GM23338 (cell line): ENCODE results near the gene REXO5. TPM values are rescaled to one million over a fixed set of nuclear protein-coding genes. Genes with fewer than 3 reads are reported as not detected.

Experiments
- ATAC-seq: fragments of 200-7000 bp; cut with Tn5 transposase; 3 replicates; pipeline ENCODE4 v1.9.1; 2020
- DNase-seq: peaks from one replicate; pipeline ENCODE4 v3.0.0-alpha.2; 2015; ENCODE audit warnings: low spot score
- H2AFZ ChIP-seq: fragments of 200-600 bp; sonication (generic); 2 replicates; pipeline ENCODE4 v1.8.0; 2016; ENCODE audit warnings: antibody characterized with exemption, mild to moderate bottlenecking, moderate library complexity
- H3F3A ChIP-seq: fragments of 200-600 bp; sonication (generic); replicated peaks from 2 replicates; pipeline ENCODE4 v1.8.0; 2017; ENCODE audit warnings: antibody characterized with exemption, mixed run types, low read depth
- H3K27ac ChIP-seq: fragments of 200-600 bp; sonication (generic); 2 replicates; pipeline ENCODE4 v1.6.1; 2016; ENCODE audit warnings: low read depth
- H3K27me3 ChIP-seq: fragments of 200-600 bp; sonication (generic); 2 replicates; pipeline ENCODE4 v1.8.0; 2016; ENCODE audit warnings: mild to moderate bottlenecking, mixed run types, moderate library complexity; ENCODE audit not compliant: insufficient read depth
- H3K36me3 ChIP-seq: fragments of 200-600 bp; sonication (generic); 2 replicates; pipeline ENCODE4 v1.8.0; 2016; ENCODE audit warnings: mild to moderate bottlenecking; ENCODE audit not compliant: insufficient read depth
- H3K4me1 ChIP-seq: fragments of 200-600 bp; sonication (generic); 2 replicates; pipeline ENCODE4 v1.8.0; 2016; ENCODE audit warnings: mild to moderate bottlenecking, moderate library complexity; ENCODE audit not compliant: insufficient read depth
- H3K4me2 ChIP-seq: fragments of 200-600 bp; sonication (generic); 2 replicates; pipeline ENCODE4 v1.7.1; 2017; ENCODE audit warnings: mixed run types
- H3K4me3 ChIP-seq: fragments of 200-600 bp; sonication (generic); 2 replicates; pipeline ENCODE4 v1.6.1; 2016; ENCODE audit warnings: mixed run types
- H3K79me2 ChIP-seq: fragments of 200-600 bp; sonication (generic); replicated peaks from 2 replicates; pipeline ENCODE4 v1.8.0; 2017; ENCODE audit warnings: mild to moderate bottlenecking; ENCODE audit not compliant: insufficient read depth
- H3K9me2 ChIP-seq: fragments of 200-600 bp; sonication (generic); 2 replicates; pipeline ENCODE4 v1.8.0; 2017; ENCODE audit not compliant: insufficient read depth
- H4K20me1 ChIP-seq: fragments of 200-600 bp; sonication (generic); replicated peaks from 2 replicates; pipeline ENCODE4 v1.8.0; 2017; ENCODE audit warnings: mild to moderate bottlenecking; ENCODE audit not compliant: insufficient read depth
- H3K27ac Mint-ChIP-seq: 2 replicates; pipeline ENCODE4 v1.8.0; 2020; ENCODE audit warnings: inconsistent platforms, mild to moderate bottlenecking, moderate library complexity, mixed read lengths
- H3K27me3 Mint-ChIP-seq: 3 replicates; pipeline ENCODE4 v1.8.0; 2022; ENCODE audit warnings: low read depth, mild to moderate bottlenecking, moderate library complexity, mixed read lengths, inconsistent platforms; ENCODE audit not compliant: insufficient read depth, poor library complexity
- H3K36me3 Mint-ChIP-seq: 3 replicates; pipeline ENCODE4 v1.8.0; 2021; ENCODE audit warnings: low read depth, mild to moderate bottlenecking, inconsistent platforms, moderate library complexity, mixed read lengths
- H3K4me1 Mint-ChIP-seq: 3 replicates; pipeline ENCODE4 v1.8.0; 2020; ENCODE audit warnings: mild to moderate bottlenecking, inconsistent platforms, mixed read lengths
- H3K4me3 Mint-ChIP-seq: 3 replicates; pipeline ENCODE4 v1.8.0; 2021; ENCODE audit warnings: moderate library complexity, mild to moderate bottlenecking, inconsistent platforms, mixed read lengths
- H3K9me3 Mint-ChIP-seq: 3 replicates; pipeline ENCODE4 v1.8.0; 2020; ENCODE audit warnings: moderate library complexity, mild to moderate bottlenecking, inconsistent platforms, mixed read lengths
- CREB1 ChIP-seq: fragments of 250-450 bp; sonication (Bioruptor Pico); IDR thresholded peaks from 2 replicates; pipeline ENCODE4 v1.5.0; 2020; ENCODE audit warnings: low read depth, mild to moderate bottlenecking, moderate library complexity
- EZH2 ChIP-seq: fragments of 200-600 bp; sonication (generic); IDR thresholded peaks from one replicate; pipeline ENCODE4 v1.8.0; 2017; ENCODE audit warnings: antibody characterized with exemption, mild to moderate bottlenecking, low read depth; ENCODE audit not compliant: unreplicated experiment
- EZH2phosphoT487 ChIP-seq: fragments of 200-600 bp; sonication (generic); IDR thresholded peaks from one replicate; pipeline ENCODE4 v1.8.1; 2018; ENCODE audit warnings: antibody characterized with exemption; ENCODE audit not compliant: unreplicated experiment
- JUNB ChIP-seq: IDR thresholded peaks from one replicate; pipeline ENCODE4 v1.6.1; 2016; ENCODE audit warnings: antibody characterized with exemption; ENCODE audit not compliant: unreplicated experiment
- NANOG ChIP-seq: IDR thresholded peaks from 2 replicates; pipeline ENCODE4 v1.6.1; 2016; ENCODE audit warnings: antibody characterized with exemption, borderline replicate concordance
- POLR2AphosphoS5 ChIP-seq: IDR thresholded peaks from 2 replicates; pipeline ENCODE4 v1.6.1; 2016; ENCODE audit warnings: antibody characterized with exemption, low read depth
- STAT1 ChIP-seq: IDR thresholded peaks from one replicate; pipeline ENCODE4 v1.6.1; 2016; ENCODE audit warnings: antibody characterized with exemption; ENCODE audit not compliant: unreplicated experiment
- ZNF114 ChIP-seq: fragments of 250-450 bp; sonication (Bioruptor Pico); IDR thresholded peaks from 2 replicates; pipeline ENCODE4 v1.5.0; 2020; ENCODE audit warnings: mild to moderate bottlenecking, moderate library complexity
- ZNF331 ChIP-seq: fragments of 250-450 bp; sonication (Bioruptor Pico); IDR thresholded peaks from 2 replicates; pipeline ENCODE4 v1.5.0; 2020; ENCODE audit warnings: low read depth, mild to moderate bottlenecking, moderate library complexity
- polyA plus RNA-seq: library from polyadenylated mRNA; unstranded; fragments of >200 nt; fragmentation: Nextera tagmentation; extraction: Ambion mirVana; gene quantifications from 2 replicates; pipeline ENCODE4 v1.2.1, GENCODE V29; 2016
- total RNA-seq: library from RNA; depleted of rRNA; stranded (reverse); fragments of >200 nt; shearing (Covaris generic); gene quantifications from 2 replicates; pipeline ENCODE4 v1.2.3, GENCODE V29; 2014
- TF ChIP-seq, protein P1 (sequence below): IDR thresholded peaks from one replicate; pipeline ENCODE4 v1.6.1; 2018; ENCODE audit warnings: antibody characterized with exemption; ENCODE audit not compliant: unreplicated experiment
- TF ChIP-seq, protein P2 (sequence below): IDR thresholded peaks from 2 replicates; pipeline ENCODE4 v1.6.1; 2016; ENCODE audit warnings: antibody characterized with exemption
- TF ChIP-seq, protein P3 (sequence below), 2 experiments: fragments of 200-600 bp in 1 of 2; sonication (generic) in 1 of 2; conservative IDR thresholded peaks; 2 replicates each; pipeline versions ENCODE4 v1.5.1 to v1.6.1; 2016 to 2017; ENCODE audit warnings: antibody characterized with exemption in 2 of 2, low read depth in 2 of 2, mild to moderate bottlenecking in 2 of 2, moderate library complexity in 1 of 2

REXO5 gene
- total and polyA plus RNA-seq, 2 experiments from 2014 or later = 6.5 to 6.9 TPM

DNA sequence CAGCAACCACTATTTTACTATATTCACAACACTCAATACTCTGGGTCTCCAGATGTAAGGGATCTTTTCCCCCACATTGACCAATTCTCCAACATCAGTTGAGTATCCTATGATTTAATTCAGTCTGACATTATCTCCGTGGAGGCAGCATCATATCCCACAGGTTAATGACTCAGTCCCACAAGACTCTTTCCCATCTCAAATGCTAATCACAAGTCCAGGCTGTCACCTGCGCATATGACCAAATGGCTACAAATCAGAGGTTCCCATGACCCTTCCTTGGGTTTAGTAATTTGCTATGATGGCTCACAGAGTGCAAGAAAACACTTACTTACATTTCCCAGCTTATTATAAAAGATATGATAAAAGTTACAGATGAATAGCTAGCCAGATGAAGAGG lies 23.9 kb upstream of the REXO5 start:
- TF ChIP-seq CREB1 (CRISPR knock-in tag) (no peak), EZH2phosphoT487 (no peak), EZH2 (no peak), NANOG (no peak), JUNB (no peak), ZNF114 (CRISPR knock-in tag) (no peak), STAT1 (no peak), ZNF331 (CRISPR knock-in tag) (no peak), POLR2AphosphoS5 (no peak)
- TF ChIP-seq, protein P1, sequence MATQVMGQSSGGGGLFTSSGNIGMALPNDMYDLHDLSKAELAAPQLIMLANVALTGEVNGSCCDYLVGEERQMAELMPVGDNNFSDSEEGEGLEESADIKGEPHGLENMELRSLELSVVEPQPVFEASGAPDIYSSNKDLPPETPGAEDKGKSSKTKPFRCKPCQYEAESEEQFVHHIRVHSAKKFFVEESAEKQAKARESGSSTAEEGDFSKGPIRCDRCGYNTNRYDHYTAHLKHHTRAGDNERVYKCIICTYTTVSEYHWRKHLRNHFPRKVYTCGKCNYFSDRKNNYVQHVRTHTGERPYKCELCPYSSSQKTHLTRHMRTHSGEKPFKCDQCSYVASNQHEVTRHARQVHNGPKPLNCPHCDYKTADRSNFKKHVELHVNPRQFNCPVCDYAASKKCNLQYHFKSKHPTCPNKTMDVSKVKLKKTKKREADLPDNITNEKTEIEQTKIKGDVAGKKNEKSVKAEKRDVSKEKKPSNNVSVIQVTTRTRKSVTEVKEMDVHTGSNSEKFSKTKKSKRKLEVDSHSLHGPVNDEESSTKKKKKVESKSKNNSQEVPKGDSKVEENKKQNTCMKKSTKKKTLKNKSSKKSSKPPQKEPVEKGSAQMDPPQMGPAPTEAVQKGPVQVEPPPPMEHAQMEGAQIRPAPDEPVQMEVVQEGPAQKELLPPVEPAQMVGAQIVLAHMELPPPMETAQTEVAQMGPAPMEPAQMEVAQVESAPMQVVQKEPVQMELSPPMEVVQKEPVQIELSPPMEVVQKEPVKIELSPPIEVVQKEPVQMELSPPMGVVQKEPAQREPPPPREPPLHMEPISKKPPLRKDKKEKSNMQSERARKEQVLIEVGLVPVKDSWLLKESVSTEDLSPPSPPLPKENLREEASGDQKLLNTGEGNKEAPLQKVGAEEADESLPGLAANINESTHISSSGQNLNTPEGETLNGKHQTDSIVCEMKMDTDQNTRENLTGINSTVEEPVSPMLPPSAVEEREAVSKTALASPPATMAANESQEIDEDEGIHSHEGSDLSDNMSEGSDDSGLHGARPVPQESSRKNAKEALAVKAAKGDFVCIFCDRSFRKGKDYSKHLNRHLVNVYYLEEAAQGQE = no peak
- TF ChIP-seq, protein P2, sequence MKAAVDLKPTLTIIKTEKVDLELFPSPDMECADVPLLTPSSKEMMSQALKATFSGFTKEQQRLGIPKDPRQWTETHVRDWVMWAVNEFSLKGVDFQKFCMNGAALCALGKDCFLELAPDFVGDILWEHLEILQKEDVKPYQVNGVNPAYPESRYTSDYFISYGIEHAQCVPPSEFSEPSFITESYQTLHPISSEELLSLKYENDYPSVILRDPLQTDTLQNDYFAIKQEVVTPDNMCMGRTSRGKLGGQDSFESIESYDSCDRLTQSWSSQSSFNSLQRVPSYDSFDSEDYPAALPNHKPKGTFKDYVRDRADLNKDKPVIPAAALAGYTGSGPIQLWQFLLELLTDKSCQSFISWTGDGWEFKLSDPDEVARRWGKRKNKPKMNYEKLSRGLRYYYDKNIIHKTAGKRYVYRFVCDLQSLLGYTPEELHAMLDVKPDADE = no peak
- TF ChIP-seq, protein P3, sequence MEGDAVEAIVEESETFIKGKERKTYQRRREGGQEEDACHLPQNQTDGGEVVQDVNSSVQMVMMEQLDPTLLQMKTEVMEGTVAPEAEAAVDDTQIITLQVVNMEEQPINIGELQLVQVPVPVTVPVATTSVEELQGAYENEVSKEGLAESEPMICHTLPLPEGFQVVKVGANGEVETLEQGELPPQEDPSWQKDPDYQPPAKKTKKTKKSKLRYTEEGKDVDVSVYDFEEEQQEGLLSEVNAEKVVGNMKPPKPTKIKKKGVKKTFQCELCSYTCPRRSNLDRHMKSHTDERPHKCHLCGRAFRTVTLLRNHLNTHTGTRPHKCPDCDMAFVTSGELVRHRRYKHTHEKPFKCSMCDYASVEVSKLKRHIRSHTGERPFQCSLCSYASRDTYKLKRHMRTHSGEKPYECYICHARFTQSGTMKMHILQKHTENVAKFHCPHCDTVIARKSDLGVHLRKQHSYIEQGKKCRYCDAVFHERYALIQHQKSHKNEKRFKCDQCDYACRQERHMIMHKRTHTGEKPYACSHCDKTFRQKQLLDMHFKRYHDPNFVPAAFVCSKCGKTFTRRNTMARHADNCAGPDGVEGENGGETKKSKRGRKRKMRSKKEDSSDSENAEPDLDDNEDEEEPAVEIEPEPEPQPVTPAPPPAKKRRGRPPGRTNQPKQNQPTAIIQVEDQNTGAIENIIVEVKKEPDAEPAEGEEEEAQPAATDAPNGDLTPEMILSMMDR (conservative IDR thresholded peaks at IDR 0.05; ENCODE audit: low read depth in 2 of 2) = no peak
- no peak for ATAC-seq

More for the DNA sequence above, 23.9 kb upstream of the REXO5 start:
- no peak overlapping the region for H2AFZ ChIP-seq
- H3K4me2 ChIP-seq = no peak overlapping the region
- H4K20me1 ChIP-seq = no peaks in the 10 kb centered on the region
- H3K27ac Mint-ChIP-seq = no peak overlapping the region
- no peaks in the 10 kb centered on the region for H3F3A ChIP-seq
- no peaks in the 10 kb centered on the region for H3K36me3 ChIP-seq
- H3K36me3 Mint-ChIP-seq = no peaks in the 10 kb centered on the region
- no peak overlapping the region for H3K4me3 ChIP-seq
- no peaks in the 10 kb centered on the region for H3K79me2 ChIP-seq
- no peaks in the 10 kb centered on the region for H3K27me3 Mint-ChIP-seq
- no peak overlapping the region for H3K4me3 Mint-ChIP-seq
- H3K9me2 ChIP-seq = no peaks in the 10 kb centered on the region
- H3K27ac ChIP-seq = no peak overlapping the region
- peaks cover 7% of the 10 kb centered on the region for H3K4me1 ChIP-seq
- no peak for DNase-seq
- no peaks in the 10 kb centered on the region for H3K4me1 Mint-ChIP-seq
- H3K9me3 Mint-ChIP-seq = no peaks in the 10 kb centered on the region
- H3K27me3 ChIP-seq = no peaks in the 10 kb centered on the region
